Activated B cell treated with CpG ODN at 0.5 μM for 24 hours (primary cell): ENCODE data around the gene NLK. TPM values are rescaled to one million over a fixed set of nuclear protein-coding genes. Genes with fewer than 3 reads are reported as not detected.

Source experiments
- ATAC-seq: fragments of 200-7000 bp; cut with Tn5 transposase; one replicate; pipeline ENCODE4 v1.10.0; 2021; ENCODE audit warnings: low read depth, mild to moderate bottlenecking, moderate library complexity
- CTCF ChIA-PET: fragments of 350-600 bp; sonication (Branson Sonifier 250); formaldehyde crosslinking; loops from one replicate; lab custom pipeline; 2021; ENCODE audit warnings: antibody characterized with exemption; lab: Charles Lee
- POLR2A ChIA-PET: fragments of 350-600 bp; sonication (Branson Sonifier 250); formaldehyde crosslinking; loops from one replicate; lab custom pipeline; 2021; ENCODE audit warnings: antibody characterized with exemption; lab: Charles Lee
- DNase-seq: peaks from one replicate; pipeline ENCODE4 v3.0.0; 2022
- H3K27ac Mint-ChIP-seq: one replicate; pipeline ENCODE4 v1.8.0; 2020; ENCODE audit warnings: mixed read lengths
- H3K27me3 Mint-ChIP-seq: one replicate; pipeline ENCODE4 v1.8.0; 2021; ENCODE audit warnings: mixed read lengths
- H3K36me3 Mint-ChIP-seq: one replicate; pipeline ENCODE4 v1.8.0; 2021; ENCODE audit warnings: low read depth, mixed read lengths
- H3K4me1 Mint-ChIP-seq: one replicate; pipeline ENCODE4 v1.8.0; 2021; ENCODE audit warnings: mixed read lengths
- H3K4me3 Mint-ChIP-seq: one replicate; pipeline ENCODE4 v1.8.0; 2020; ENCODE audit warnings: mild to moderate bottlenecking, mixed read lengths
- H3K9me3 Mint-ChIP-seq: one replicate; pipeline ENCODE4 v1.8.0; 2020; ENCODE audit warnings: mixed read lengths
- intact Hi-C: fragments of 100-400 bp; cut with micrococcal nuclease; formaldehyde crosslinking; loops from one replicate; pipeline ENCODE4 v1.15.1; 2024
- total RNA-seq: library from RNA; stranded (reverse); gene quantifications from 2 replicates; pipeline ENCODE4 v1.2.3, GENCODE V29; 2022
- TF ChIP-seq, protein P1 (sequence below): fragments of 200-600 bp; IDR thresholded peaks from one replicate; pipeline ENCODE4 v1.8.0; 2022; ENCODE audit warnings: antibody characterized with exemption, mild to moderate bottlenecking

NLK gene
- total RNA-seq, 1 donor from 2014 or later = 24.6 TPM

DNA sequence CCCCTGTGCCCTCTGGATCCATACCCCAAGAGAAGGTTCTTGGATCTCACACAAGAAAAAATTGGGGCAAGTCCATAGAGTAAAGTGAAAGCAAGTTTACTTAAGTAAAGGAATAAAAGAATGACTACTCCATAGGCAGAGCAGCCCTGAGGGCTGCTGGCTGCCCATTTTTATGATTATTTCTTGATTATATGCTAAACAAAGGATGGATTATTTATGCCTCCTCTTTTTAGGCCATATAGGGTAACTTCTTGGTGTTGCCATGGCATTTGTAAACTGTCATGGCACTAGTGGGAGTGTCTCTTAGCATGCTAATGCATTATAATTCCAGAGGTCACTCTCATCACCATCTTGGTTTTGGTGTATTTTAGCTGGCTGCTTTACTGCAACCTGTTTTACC is 70.8 kb downstream of the NLK start:
- CTCF ChIA-PET = no interaction called here
- Mint-ChIP-seq H3K9me3 (peaks cover 8% of the 10 kb centered on the region), H3K4me3 (no peak overlapping the region), H3K27me3 (no peaks in the 10 kb centered on the region), H3K27ac (no peak overlapping the region), H3K36me3 (peaks cover 10% of the 10 kb centered on the region), H3K4me1 (peaks cover 24% of the 10 kb centered on the region)
- TF ChIP-seq, protein P1, sequence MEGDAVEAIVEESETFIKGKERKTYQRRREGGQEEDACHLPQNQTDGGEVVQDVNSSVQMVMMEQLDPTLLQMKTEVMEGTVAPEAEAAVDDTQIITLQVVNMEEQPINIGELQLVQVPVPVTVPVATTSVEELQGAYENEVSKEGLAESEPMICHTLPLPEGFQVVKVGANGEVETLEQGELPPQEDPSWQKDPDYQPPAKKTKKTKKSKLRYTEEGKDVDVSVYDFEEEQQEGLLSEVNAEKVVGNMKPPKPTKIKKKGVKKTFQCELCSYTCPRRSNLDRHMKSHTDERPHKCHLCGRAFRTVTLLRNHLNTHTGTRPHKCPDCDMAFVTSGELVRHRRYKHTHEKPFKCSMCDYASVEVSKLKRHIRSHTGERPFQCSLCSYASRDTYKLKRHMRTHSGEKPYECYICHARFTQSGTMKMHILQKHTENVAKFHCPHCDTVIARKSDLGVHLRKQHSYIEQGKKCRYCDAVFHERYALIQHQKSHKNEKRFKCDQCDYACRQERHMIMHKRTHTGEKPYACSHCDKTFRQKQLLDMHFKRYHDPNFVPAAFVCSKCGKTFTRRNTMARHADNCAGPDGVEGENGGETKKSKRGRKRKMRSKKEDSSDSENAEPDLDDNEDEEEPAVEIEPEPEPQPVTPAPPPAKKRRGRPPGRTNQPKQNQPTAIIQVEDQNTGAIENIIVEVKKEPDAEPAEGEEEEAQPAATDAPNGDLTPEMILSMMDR = no peak
- POLR2A ChIA-PET = no interaction called here
- no peak for ATAC-seq
- no peak for DNase-seq
- intact Hi-C loops = no loop called here

DNA sequence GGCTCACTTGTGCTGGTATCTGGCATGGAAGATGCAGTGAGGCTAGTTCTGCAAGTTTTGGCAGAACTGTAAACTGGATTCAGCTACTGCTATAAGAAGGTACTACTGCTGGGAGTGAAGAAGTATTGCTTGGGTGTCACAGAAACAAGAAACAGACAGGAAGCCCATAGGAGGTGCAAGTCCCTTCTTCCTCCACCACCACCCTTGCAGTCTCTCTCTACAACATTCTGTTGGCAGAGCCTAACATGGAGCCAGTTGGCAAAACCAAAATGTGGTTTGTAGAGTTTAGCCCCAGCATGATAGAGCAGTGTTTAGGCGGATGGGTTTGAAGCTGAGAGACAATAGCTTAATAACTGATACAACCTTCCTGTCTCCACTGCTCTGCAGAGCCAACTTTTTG is 72.6 kb downstream of the NLK start:
- Mint-ChIP-seq H3K9me3 (peaks cover 5% of the 10 kb centered on the region), H3K27ac (no peak overlapping the region), H3K4me1 (peaks cover 34% of the 10 kb centered on the region), H3K4me3 (no peak overlapping the region), H3K27me3 (no peaks in the 10 kb centered on the region), H3K36me3 (peaks cover 7% of the 10 kb centered on the region)
- intact Hi-C loops = no loop called here
- ChIA-PET POLR2A (no interaction called here), CTCF (no interaction called here)
- no peak for DNase-seq
- TF ChIP-seq, protein P1 = no peak
- ATAC-seq = no peak

DNA sequence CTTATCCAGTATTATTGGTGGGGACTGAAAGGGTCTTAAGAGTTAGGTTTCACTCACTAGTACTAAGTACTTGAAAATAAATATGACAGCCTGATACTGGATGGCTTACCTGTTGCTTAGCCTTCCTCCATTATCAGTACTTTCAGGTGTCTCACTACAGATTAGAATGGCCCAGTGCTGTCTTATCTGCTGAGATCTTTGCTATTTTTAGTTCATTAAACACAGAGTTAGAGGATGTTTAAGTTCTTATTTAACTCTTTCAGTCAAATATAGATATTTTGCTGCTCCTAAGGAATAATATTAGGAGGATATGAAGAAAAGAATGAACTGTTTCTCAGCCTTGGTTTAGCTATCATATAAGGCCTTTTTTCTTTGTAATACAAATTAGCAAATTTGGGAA is 74.8 kb downstream of the NLK start:
- Mint-ChIP-seq H3K27ac (no peak overlapping the region), H3K4me1 (peaks cover 33% of the 10 kb centered on the region), H3K36me3 (peaks cover 5% of the 10 kb centered on the region), H3K4me3 (no peak overlapping the region), H3K9me3 (no peaks in the 10 kb centered on the region), H3K27me3 (no peaks in the 10 kb centered on the region)
- CTCF ChIA-PET = no interaction called here
- TF ChIP-seq, protein P1 = no peak
- POLR2A ChIA-PET = interaction anchor here (0.6 kb wide), 2 partner anchors 60 to 107 kb away, joined by 3 read pairs; no protein-coding TSS in a partner anchor
- ATAC-seq = no peak
- intact Hi-C loops = no loop called here
- no peak for DNase-seq

DNA sequence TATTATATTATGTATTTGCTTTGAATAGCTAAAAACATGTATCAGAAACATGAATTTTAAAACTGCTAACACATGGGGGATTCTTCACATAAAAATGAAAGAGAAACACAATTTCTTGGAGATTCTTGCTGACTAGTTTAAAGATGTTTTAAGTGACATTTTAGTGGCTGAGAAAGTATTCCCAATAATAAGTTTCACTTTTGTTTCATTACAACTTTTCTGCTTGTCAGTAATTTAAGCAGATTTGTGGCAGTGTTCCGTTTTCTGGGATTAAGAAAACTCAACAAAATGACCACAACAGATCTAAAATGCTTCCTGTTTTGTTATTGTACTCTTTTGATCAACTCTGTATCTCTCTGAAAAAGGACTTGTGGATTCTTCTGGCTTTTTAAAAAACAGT is 75.9 kb downstream of the NLK start:
- POLR2A ChIA-PET = no interaction called here
- intact Hi-C loops = no loop called here
- CTCF ChIA-PET = no interaction called here
- Mint-ChIP-seq H3K27ac (peak overlapping the region; percentile 8), H3K36me3 (peaks cover 15% of the 10 kb centered on the region), H3K27me3 (no peaks in the 10 kb centered on the region), H3K9me3 (no peaks in the 10 kb centered on the region), H3K4me3 (peak overlapping the region; percentile 39), H3K4me1 (peaks cover 31% of the 10 kb centered on the region)
- TF ChIP-seq, protein P1 = no peak
- no peak for ATAC-seq
- DNase-seq = no peak

DNA sequence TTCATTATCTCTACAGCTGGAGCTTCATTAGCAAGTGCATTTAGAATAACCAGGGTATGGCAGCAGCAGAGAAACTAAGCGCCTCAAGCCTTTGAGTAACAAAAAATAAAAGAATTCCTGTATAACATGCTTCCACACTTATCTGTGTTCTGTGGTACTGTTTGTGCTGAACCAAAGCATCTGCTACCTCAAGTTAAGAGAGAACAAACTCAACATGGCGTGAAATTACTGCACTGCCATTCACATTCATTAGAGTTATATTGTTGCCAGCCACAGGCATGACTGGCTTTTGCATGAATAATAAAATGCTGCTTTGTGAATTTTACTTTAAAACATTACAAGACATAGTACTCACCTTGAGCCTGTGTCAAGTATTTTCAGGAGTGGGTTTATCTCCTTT is 76.6 kb downstream of the NLK start:
- ChIA-PET POLR2A (no interaction called here), CTCF (no interaction called here)
- no peaks in the 10 kb centered on the region for H3K9me3 Mint-ChIP-seq
- H3K27ac Mint-ChIP-seq = no peak overlapping the region
- DNase-seq (no peak), ATAC-seq (no peak)
- TF ChIP-seq, protein P1 = no peak
- H3K4me1 Mint-ChIP-seq = peaks cover 28% of the 10 kb centered on the region
- H3K36me3 Mint-ChIP-seq = peaks cover 18% of the 10 kb centered on the region
- no peak overlapping the region for H3K4me3 Mint-ChIP-seq
- intact Hi-C loops = no loop called here
- H3K27me3 Mint-ChIP-seq = no peaks in the 10 kb centered on the region
